Measurements from ENCODE around the gene CHAT.

Gene CHAT

DNA sequence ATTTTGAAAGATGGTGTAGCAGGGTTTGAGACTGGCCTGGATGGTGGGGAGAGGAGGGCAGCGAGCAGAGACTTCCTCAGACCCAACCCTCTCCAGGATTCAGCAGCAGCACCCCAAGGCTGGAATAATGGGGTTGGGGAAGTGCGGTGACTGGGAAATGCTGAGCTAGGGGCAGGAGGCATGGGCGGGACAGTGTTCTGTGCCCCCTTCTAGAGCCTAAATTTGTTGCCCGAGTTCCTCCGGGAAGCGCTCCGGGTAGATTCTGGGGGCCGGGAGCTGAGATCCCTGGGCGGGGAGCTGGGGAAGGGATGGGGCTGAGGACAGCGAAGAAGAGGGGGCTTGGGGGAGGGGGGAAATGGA is at the start of gene CHAT:
CHAT (plus strand) TSS at position 156 of the 360 bp plus-strand sequence; CDS start at position 309, 153 bp downstream.
- no peak for DNase-seq

DNA sequence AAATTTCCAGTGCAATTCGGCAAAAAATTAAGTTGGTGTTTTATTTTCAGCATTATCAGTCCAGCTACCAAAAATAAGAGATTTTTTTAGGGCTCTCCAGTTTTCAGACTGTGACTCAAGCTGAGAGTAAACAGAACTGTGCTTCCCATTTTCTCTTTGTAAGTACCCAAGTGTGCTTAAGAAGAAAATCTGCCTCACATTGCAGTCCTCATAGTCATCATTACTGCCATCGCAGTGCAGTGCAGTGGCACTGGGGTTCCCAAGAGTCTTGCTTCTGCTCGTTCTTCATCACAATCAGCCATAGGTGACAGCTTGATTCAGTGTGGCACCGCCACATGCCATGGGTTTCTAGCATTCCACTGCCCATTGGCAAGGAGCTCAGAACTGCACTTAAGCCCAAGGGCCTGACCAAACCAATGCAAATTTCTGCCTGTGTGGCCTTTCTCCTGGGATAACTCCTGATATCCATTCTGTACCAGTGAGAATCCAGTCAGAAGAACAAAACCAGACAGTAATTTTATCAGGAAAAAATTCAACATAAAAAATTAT is 49.3 kb upstream of the CHAT start:
- no peak for DNase-seq

DNA sequence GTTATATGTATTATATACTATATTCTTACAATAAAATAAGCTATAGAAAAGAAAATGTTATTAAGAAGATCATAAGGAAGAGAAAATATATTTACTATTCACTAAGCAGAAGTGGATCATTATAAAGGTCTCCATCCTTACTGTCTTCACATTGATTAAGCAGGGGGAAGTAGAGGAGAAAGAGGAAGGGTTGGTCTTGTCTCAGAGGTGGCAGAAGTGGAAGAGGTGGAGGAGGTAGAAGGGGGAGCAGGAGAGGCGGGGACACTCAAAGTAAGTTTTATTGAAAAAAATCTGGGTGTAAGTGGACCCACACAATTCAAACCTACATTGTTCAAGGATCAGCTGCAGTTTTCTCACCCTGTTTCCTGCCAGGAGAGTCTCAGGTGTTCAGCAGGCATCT is 46.0 kb upstream of the CHAT start:
- no peak for DNase-seq

DNA sequence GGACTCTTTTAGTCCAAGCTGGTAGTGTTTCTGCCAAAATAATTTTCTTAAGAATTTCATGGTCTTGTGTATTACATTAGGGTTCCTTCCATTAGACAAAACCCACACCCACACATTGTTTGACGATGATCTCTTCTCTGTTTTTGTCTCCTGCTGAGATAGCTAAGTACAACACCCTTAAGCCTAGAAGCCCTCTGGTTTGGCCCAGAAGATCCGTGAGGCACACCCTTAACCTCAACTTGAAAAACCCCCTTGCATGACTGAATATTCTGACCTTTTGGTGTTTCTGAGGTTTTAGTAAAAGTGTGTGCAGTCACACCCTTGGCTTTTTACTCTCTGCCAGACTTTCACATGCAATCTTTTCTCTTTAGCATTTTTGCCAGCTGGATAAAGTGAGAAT is 45.6 kb upstream of the CHAT start:
- DNase-seq = no peak

DNA sequence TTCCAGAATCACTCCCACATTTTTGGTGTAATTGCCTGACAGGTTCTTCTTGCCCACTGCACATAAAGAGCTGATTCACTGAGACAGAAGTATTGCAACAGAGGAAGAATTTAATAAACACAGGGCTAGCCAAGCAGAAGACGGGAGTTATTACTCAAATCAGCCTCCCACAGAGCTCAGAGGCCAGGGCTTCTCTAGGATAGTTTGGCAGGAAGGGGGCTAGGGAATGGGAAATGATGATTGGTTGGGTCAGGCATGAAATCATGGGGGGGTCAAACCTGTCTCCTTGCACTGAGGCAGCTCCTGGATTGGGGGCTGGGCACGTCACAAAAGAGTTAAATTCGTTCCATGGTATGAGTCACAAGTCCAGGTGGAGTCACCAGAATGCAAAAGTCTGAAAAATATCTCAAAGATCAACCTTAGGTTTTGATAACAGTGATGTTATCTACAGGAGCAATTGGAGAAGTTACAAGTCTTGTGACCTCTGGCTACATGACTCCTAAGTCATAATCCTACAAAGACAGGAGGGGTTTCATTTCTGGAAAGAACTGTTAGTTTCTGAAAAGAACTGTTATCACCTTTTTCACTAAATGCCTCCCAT is 44.7 kb upstream of the CHAT start:
- no peak for DNase-seq

DNA sequence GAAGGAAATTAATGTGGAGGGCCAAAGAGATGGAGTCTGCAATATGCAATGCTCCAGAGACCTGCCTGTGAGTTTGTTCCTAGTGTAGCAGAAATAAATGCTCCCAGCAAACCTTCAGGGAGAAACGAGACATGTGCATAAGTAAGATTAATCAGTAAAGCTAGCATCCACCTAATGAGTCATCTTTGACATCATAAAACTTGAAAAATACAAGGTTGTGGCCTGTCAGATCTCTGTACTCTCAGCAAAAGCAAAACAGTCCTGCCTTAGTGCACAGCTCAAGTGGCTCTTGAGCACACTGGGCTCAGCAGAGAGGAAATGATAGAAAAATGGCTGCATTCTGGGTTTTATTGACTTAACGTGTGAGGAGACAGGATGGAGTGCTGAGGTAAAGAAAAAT is 42.4 kb upstream of the CHAT start:
- DNase-seq = no peak

DNA sequence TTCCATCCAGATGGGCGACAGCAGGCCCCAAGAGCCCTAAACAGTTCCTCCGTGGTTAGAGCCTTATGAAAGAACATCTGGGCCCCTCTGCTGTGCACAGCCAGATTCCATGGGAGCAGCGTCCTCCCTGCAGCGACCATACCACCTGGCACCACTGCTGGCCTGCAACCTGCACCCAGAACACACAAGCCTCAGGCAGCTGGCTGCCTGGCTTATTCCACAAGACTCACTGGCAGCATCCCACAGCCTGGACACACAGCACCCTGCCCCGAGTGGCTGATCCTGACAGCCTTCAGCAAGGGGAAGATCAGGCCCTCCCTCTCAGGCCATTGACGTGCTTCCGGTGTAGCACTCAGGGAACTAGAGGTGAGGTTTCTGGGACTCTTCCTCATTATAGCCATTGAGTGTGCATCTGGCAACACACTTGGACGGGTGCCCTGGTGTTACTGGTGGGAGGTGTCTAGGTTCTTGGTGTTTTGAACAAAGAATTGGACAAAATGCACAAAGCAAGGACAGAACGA is 41.2 kb upstream of the CHAT start:
- DNase-seq = no peak

DNA sequence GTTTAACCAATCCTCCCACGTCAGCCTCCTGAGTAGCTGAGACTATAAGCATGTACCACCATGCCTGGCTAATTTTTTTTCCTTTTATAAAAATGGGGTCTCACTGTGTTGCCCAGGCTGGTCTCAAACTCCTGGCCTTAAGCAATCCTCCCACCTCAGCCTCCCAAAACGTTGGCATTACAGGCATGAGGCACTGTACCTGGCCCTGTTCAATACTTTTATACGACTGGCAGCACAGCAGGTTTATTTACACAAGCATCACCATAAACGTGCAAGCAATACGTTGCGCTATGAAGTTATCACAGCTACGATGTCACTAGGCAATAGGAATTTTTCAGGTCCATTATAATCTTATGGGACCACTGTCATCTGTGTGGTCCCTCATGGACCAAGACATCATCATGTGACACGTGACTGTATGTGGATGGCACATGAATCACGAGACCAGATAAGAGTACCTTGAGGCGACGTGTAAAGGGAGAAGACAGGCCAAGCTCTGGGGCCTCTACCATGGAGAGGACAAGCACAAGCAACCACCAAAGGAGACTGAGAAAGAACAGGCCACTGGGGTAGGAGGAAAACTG is 38.3 kb upstream of the CHAT start:
- no peak for DNase-seq

DNA sequence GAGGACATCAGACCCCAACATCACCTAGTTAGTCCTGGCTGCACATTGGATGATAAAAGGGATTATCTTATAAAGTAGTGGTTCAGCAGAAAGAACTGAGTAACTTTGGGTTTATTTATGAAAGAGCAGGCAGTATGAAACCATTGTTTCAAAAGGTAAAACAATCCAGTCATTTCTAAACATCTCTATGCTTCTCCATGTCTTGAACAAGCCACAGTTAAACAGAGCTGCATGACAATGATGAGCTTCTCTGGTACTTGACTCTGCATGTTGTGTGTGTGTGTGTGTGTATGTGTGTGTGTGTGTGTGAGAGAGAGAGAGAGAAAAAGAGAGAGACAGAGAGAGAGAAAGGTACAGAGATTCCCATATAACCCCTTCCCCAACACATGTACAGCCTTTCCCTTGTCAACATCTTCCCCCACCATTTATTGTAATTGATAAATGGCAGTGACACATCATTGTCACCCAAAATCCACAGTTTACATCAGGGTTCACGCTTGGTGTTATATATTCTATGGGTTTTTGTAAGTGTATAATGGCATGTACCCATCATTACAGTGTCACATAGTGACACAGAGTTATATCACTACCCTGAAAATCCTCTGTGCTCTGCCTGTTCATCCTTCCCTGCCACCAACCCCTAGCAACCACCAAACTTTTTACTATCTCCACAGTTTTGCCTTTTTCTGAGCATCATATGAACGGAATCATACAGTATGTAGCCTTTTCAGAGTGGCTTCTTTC is 36.5 kb upstream of the CHAT start:
- DNase-seq = no peak

DNA sequence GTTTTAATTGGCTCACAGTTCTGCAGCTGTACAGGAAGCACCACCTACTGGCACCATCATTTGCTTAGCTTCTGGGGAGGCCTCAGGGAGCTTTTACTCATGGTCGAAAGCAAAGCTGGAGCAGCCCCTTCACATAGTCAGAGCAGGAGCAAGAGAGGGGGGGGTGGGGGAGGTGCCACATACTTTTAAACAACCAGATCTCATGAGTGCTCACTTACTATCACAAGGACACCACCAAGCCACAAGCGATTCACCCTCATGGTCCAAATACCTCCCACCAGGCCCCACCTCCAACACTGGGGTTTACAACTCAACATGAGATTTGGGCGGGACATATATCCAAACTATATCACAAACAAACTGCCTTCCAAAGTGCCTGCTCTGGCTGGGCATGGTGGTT is 35.4 kb upstream of the CHAT start:
- DNase-seq = no peak

DNA sequence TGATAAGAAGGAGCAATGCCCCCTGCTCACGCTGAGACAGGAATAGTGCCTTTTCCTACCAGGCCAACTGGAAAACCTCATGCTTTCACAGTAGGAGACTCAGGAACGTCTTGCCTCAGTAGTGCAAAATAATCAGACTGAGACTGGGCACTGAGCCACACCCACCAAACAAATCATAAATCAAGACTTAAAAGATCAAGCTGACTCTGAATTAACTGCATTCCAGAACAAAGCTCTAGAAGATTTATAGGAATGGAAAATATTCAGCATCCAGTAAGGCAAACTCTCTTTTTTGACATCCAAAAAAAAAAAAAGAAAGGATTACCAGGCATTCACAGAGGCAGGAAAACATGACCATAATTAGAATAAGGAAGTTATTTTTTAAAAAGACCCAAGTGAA is 34.2 kb upstream of the CHAT start:
- DNase-seq = no peak

DNA sequence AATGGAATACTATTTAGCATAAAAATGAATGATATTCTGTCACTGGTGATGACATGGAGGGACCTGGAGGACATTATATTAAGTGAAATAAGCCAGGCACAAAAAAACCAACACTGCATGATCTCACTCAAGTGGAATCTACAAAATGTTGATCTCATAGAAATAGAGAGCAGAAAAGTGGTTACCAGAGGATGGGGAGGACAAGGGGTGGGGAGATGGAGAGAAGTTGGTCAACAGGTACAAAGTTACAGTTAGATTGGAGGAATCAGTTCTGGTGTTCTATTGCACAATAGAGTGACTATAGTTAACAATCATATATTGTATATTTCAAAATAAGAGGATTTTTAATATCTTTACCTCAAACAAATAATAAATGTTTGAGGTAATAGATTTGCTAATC is 28.4 kb upstream of the CHAT start:
- no peak for DNase-seq

DNA sequence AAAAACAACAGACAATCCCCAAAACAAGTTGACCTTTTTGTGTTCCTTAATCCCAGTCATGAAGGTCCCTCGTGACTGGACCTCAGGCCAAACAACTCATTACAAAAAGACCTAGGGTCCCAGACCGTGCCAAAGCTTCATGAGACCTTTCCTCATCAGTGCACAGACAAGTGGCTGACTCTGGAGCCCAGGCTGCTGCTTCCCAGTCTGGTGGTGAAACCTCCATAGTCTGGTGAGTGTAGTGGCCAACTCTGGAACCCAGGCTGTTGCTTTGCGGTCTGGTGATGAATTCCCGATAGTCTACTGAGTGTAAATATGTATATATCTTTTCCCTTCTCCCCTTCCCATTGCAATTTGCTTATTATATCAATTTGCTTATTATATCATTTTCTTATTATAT is 25.9 kb upstream of the CHAT start:
- DNase-seq = no peak

DNA sequence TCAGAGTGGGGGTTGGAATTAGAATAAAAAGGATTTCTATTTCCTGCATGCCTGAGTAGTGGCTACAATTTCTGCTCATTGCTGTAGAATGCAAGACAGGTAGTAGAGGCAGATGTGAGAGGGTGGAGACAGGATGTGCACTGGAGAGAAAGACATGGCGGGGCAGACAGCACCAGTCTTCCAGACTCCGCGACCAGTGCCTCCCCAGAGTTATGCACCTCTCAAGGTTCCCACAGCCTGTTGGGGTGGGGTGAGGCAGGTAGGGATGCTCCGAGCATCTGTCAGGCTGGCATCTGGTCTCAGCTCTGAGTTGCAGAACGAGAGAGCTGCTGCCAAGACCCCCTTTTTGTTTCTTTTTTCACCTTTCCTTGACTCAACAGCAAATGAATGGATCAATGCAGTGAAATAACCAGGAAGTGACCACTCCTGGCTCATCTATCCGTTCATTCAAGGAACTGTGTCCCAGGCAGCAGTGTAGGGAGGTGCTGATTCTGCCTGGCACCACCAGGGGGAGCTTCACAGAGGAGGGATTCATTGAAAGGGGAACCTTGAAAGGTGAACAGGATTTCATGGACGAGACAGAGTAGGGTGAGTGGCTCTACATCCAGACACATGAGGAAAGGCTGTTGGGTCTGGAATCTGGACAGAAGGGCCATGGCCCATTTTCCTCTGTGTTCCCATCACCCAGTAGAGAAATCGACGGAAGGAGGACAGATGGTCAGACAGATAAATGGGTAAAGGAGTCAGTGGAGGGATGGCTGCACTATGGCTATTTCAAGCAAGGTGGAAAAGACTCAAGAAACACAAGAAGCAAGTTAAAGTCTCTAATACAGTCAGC is 20.9 kb upstream of the CHAT start:
- no peak for DNase-seq

DNA sequence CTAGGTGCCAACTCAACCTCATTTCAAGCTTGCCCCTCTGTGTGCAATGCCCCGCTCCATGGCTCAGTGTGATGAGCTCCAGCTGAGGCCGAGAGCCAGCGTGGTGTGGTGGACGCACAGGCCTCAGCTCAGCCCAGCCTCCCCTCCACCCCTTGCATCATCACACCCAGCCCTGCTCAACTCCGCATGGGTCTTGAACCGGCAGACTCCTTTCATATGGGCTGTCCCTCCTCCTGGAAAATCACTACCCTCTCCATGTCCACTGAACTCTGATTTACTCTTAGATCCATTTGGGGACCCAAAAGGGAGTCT is 20.3 kb upstream of the CHAT start:
- no peak for DNase-seq

DNA sequence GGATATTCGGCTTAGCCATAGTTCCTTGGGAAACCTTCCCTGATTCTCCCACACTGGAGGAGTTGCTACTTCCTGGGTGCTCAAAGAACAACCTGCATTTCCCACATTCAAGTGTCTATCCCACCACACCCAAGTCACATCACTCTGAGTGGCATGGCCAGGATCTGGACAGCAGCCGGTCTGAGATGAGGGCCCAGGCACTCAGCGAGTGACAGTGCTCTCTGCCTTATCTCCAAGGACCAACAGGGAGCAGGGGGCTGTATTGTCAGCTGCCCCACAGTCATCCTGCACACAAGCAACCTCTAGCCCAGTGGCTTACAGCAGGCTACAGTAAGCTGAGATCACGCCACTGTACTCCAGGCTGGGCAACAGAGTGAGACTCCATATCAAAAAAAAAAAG is 19.8 kb upstream of the CHAT start:
- DNase-seq = no peak

DNA sequence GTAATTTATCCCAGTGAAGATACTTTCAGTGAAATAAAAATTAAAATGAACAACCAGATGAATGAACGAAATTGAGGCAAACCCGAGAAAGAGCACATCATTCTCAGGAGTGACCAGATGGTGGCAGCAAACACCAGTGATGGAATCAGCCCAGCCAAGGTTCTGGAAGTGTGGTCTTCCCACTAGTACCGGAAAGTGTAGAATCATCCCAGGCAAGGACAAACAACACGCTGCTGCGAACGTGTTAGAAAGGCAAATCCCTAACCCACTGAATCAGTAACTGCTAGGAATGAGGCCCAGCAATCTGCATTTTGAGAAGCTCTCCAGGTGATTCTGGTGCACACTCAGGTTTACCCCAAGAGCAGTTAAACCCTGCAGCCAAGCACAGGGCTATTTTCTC is 19.2 kb upstream of the CHAT start:
- no peak for DNase-seq

DNA sequence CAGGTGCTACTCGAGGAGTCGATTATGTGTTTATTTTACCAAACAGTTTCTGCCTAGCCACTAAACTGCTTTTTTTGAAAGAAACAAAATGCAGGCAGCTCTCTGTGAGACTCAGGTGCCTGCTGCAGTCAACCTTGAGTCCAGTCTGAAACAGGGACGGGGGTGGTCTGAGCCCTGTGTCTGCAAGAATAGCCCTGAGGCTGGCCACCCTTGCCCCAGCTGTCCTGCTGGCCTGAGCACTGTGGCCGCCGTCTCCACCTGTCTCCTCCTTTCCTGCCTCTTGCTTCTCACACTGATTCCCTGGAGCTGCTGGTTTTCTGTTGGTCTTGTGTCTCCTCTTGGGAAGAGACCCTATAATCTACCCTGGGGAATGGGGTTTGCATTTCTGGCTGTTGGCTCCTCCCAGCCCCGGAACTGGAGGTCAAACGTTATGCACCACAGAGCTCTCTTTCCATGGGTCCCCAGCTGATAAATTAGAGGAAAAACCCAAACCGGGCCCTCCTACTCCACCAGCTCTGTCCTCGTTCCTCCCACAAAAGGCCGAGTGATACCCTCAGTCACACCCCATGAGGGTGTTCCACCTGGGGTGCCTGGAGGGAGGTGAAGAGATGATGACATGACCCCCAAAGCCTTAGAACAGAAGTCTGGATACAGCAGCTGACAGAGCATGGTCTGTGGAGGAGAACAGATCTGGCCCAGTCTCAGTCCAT is 18.7 kb upstream of the CHAT start:
- no peak for DNase-seq

DNA sequence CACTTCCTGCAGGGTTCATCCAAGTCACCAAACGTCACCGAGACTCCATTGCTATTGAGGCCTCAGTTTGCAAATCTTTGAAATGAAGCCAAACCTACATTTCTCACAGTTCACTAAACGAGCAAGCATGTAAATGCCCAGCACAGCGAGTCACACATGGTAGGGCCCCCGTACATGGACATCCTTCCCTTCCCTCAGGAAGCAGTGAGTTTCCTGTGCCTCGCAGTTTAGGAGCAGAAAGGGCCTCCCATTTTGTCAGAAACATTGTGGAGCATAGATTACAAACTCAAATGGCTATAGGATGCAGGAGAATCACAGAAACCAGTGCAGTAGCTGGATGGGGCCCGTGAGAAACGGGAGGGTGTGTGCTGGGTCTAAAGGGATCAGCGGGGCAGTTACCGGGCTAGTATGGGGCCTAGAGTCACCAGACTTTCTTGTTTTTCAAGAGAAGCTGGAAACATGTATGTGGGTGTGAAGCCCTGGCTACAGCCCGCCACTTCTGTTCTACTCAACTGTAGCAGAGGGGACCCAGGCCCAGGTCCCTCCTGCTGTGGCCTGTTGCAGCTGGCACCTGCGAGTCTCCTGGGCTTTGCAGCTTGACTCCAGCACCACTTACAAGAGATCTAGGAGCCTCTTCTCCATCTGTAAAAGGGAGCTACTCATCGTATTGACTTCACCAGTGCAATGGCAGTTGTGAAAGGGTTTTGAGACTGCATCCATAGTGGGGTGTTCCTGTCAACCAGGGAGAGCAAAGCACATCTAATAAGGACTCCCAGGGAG is 17.9 kb upstream of the CHAT start:
- DNase-seq = no peak

DNA sequence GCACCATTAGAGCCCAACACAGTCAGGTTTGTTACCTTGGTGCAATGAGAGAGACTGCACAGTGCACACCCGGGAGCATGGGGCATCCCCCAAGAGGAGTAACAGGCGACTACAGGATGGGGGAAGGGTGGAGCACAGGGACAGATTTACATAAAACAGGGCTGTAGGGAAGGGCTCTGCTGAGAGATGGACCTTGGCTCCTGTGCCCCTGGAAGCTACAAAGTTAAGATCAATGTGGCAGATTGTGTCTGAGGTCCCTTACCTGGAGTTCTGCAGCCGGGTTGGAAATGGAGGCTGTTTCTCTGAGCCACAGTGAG is 17.4 kb upstream of the CHAT start:
- DNase-seq = no peak

DNA sequence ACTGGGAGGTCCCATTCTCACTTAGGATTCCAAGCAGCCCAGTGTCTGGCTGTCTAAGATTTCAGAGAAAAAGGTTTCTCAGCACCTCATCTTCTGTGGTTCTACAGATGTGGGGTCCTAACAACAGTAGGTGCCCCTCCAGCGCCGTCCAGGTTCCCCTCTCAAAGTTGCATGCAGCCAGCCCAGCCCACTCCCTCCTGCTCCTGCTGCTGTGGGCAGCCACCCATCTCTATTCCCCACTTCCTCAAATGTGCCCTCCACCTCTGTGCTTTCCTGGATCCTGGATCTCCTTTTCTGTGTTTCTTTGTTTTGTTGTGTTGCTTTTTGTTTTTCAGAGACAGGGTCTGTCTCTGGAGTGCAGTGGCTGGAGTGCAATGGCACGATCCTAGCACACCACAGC is 17.0 kb upstream of the CHAT start:
- DNase-seq = no peak

All from NCI-H1436 treated with DMSO at 0.1 percent for 48 hours (cell line).